COLO668 (cell line): ENCODE data around the gene PICK1.
A peak's percentile ranks its signal among the peaks of the same experiment; 100 is the strongest.
"Not testable (repeated sequence)": the region's sequence is repeated elsewhere in the genome, so short reads cannot be mapped to it uniquely, and the experiment has no call there.

Source experiments
- DNase-seq: peaks from one replicate; lab custom pipeline; 2025; ENCODE audit not compliant: unreplicated experiment; lab: John Stamatoyannopoulos, UW

The PICK1 gene

GRCh38 chr22:38073150-38074130, 16.2 kb downstream of the PICK1 start:
- DNase-seq, result peak; percentile 40

GRCh38 chr22:38074181-38075104, 17.2 kb downstream of the PICK1 start:
- no peak for DNase-seq

GRCh38 chr22:38075105-38075825, 18.1 kb downstream of the PICK1 start:
- no peak for DNase-seq

- DNase-seq, result no peak
Observed at GRCh38 chr22:38075961-38076360, 18.8 kb downstream of the PICK1 start.

- no peak for DNase-seq
Observed at GRCh38 chr22:38077096-38077495, 19.9 kb downstream of the PICK1 start.

- no peak for DNase-seq
Observed at GRCh38 chr22:38077595-38077994, 20.4 kb downstream of the PICK1 start.

- DNase-seq, result no peak
Observed at GRCh38 chr22:38078046-38078840, 21.0 kb downstream of the PICK1 start.

- not testable (repeated sequence) for DNase-seq
Observed at GRCh38 chr22:38079208-38079607, 22.0 kb downstream of the PICK1 start.

GRCh38 chr22:38079804-38080203, 22.6 kb downstream of the PICK1 start:
- no peak for DNase-seq

- DNase-seq, result no peak
Observed at GRCh38 chr22:38080474-38080849, 23.3 kb downstream of the PICK1 start.

GRCh38 chr22:38080850-38081635, 23.8 kb downstream of the PICK1 start:
- peak; percentile 78 for DNase-seq

- no peak for DNase-seq
Observed at GRCh38 chr22:38081636-38081940, 24.4 kb downstream of the PICK1 start.

GRCh38 chr22:38081941-38082828, 25.0 kb downstream of the PICK1 start:
- DNase-seq, result no peak

GRCh38 chr22:38082986-38083710, 25.9 kb downstream of the PICK1 start:
- DNase-seq, result no peak

- no peak for DNase-seq
Observed at GRCh38 chr22:38083931-38084631, 26.9 kb downstream of the PICK1 start, which contains the start of gene SLC16A8. SLC16A8 (minus strand) TSS chr22:38084184; CDS start chr22:38082873, 1,311 bp downstream.

GRCh38 chr22:38085056-38085455, 27.9 kb downstream of the PICK1 start:
- DNase-seq, result no peak

- DNase-seq, result no peak
Observed at GRCh38 chr22:38085501-38085900, 28.3 kb downstream of the PICK1 start.
